NCI-H526 (cell line): ENCODE measurements around the gene VAV2.

Experiments
- DNase-seq, 2 experiments: peaks; one replicate each; lab custom pipeline; 2025; lab: John Stamatoyannopoulos, UW

The VAV2 gene

DNA sequence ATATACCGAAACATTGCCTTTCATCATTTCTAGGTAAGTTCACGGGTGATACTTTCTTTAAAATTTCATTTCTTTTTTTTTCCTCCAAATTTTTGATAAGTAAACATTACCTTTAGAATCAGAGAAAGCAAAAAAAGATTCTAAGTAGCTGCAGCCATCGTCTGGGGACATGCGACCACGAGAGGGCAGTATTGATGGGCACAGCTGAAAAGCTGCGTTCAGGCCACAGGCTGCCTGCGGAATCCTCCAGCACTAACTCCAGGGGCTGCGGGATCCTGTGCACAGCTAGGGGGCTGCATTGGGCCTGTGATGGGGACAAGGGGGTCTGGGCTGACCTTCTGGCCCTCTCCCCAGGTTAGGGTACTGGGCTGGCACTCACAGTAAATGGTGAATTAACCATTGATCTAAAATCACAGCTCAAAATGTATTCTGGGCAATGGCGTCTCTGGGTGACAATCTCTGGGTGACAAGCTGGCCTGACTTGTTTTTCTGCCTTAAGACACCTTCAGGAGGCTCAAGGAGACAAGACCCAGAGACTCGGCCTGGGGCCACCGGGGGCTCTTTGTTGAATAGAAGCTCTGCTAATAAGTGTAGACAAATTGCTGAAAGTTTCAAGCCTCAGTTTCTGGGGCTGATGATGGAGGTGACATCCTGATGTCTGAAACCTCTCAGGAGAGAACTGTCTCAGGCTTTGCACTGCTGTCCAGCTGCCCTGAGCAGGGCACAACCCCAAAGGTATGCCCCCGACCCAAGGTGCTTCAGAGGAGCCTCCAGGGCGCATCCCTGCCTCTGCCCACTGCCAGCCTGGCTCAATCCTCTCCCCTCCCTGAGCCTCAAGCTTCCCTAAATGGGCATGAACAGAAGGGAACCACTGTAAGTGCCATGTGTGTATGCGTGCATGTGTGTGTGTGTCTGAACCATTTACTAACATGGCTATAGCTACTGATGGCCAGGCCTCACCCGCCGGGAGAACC is 209.7 kb downstream of the VAV2 start:
- DNase-seq, result peak in 1 of 2 experiments; percentile 59

DNA sequence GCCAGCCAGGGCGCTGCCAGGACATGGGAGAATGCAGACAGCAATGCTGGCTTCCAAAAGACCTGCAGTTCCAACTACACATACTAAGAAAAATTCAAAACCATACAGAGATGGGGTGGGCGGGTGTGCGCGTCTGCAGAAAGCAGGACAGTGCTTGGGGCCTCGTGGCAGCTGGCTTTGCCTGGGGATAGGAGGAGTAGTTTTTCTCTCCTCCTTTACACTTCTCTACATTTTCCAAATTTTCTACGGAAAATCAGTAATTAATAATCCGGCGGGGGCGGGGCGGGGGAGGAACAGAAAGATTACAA is 210.3 kb downstream of the VAV2 start:
- DNase-seq, result no peak

DNA sequence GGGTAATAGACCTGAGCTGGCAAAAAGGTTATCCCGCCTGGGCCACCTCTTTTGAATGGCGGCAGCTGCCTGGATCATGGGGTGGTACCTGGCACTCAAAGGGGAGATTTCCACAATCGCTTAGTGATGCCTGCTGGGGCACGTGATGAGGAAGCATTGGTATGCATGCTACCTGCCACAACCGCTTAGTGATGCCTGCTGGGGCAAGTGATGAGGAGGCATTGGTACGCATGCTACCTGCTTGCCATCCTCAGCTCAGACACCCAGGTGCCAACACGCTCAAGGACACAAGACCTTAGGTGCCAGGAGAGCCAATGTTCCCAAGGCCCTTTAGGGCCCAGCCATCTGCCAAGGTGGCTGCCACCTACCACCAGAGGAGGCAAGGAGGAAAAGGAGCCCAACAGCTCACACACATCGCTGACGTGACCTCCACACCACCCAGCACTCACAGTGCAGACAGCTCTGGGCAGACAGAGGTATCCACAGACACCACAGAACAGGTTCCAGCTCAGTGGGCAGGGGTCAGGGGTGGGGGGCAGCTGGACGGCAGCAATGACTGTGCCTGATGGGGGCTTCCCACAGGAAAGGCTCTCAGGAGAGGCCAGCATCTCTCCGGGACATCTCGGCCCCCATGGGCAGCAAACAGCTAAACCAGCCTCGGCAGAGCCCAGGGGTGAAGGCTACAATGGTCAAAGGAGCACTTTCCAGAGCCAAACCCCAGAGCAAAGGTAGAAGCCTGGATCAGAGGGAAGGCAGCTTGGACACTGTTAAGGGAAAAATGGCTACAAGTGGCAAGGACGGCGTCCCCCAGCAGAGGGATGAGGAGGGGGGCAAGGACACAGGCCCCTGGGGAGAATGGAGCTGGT is 210.9 kb downstream of the VAV2 start:
- DNase-seq, result no peak

DNA sequence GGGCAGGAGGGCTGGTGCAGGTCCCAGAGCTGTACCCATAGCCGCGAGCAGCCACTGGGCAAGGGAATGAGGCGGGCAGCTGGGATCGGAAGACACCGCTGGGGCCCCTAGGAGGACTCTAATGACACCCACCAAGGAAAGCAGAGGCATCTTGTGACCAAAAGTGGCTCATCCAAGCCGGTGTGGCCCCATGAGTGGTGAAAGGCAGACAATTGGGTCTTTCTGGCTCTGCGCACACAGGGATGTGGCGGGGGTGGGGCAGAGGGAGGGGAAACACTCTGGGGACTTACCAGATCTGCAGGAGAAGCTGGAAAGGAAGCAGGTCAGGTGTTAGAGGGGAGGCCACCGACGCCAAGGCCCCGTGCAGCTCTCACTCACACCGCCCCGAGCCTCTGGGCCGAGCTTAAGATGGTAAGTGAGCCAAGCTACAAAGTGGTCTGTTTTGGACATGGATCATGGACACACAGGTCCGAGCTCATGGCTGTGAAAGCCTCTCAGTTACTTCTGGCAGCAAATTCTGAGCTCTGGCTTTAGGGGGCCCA is 211.6 kb downstream of the VAV2 start:
- DNase-seq, result no peak

DNA sequence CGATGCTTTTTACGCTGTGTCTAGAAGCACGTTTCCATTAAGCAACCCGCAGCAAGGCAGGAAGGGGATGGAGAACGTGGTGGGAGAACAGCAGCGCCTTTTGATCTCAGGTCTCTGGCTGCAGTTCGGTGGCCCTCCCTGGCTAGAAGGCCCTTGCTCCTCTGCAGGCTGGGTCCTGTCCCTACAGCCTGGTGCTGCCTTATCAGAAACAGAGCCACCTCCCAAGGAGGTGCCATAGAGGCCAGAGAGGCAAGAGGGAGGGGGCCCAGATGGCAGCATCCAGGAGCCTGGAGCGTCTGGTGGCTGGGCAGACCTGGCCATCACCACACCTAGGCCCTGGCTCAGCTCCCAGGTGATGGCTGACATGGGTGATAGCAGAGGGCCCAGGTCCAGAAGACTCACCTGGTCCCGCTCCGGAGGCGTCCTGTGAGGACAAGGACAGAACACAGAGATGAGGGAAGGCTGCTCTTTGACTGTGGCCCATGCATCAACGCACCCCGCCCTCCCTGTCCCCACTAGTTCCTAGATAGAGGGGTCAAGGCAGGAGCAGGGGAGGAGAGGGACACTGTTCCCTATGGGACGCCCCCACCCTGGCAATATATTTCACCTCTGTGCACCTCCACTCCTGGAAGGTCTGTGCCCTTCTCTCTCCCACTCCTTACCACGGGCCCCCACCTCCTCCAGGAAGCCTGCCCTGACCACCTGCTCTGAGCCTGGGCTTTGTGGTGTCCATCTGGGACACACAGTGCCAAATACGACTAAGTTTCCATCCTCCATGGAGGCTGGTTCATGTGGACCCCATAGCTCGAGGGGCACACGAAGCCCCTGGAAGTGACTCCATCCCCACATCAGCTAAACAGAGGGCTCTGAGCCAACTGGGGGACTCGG is 212.4 kb downstream of the VAV2 start:
- no peak for DNase-seq

DNA sequence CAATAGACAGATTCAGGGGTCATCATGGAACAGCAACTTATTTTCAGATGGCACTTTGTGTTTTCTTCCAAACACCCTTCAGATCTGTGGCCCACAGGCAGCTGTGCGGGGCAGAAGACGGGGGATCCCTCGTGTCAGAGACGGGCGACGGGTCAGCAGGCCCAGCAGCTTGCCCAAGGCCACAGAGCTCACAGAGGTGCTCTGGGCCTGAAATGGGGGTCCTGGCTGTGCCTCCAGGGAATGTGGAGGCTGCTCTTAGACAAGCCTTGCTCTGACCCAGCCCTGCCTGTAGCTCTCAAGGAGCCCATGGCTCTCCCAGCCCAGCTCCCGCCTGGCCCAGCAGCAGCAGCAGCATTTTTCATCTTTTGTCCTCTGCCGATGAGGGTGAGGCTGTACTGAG is 213.0 kb downstream of the VAV2 start:
- no peak for DNase-seq

DNA sequence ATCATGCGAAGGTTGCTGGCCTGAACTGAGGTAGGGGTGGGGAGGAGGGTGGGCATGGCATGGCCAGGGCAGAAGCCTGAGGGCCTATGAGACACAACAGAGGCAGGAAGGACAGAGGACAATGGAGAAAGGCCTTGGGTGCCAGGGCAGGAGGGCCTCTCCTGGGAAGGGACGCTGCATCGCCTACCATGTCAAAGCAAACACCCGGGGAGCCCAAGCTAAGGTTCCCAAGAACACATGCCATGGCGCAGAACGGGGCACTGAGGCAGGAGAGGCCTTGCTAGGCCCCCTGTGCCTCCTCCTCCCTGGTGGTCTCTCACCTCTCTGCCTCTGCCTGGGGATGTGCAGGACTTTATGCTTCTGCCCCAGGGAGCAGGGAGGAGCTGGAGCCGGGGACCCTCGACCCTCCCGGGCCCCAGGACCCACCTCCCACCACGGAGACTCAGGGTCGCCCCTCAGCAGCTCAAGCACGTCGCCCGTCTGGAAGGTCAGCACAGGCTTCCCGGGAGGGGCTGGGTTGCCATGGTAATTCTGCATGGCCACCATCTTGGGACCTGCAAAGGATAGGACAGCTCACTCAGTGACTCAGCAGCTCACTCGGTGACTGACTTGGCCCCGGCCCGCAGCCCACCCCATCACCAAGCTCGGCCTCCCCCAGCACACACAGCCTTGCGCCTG is 213.6 kb downstream of the VAV2 start:
- no peak for DNase-seq

DNA sequence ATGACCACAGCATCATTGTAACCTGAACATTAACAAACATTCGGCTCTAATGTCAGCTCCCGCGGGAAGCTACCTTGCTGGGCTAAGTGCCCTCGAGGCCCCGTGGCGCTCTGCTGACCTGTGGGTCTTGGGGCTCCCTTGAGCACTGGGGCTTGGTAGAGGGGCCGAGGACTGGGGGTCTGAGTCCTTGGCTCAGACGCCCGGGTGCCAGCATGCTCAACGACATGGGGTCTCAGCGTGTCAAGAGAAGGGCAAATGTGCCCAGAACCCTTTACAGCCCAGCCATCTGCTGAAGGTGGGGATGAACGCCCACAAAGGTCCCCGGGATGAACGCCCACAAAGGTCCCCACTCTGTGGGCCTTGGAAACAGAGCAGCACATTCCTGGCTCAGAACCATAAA is 214.3 kb downstream of the VAV2 start:
- no peak for DNase-seq

DNA sequence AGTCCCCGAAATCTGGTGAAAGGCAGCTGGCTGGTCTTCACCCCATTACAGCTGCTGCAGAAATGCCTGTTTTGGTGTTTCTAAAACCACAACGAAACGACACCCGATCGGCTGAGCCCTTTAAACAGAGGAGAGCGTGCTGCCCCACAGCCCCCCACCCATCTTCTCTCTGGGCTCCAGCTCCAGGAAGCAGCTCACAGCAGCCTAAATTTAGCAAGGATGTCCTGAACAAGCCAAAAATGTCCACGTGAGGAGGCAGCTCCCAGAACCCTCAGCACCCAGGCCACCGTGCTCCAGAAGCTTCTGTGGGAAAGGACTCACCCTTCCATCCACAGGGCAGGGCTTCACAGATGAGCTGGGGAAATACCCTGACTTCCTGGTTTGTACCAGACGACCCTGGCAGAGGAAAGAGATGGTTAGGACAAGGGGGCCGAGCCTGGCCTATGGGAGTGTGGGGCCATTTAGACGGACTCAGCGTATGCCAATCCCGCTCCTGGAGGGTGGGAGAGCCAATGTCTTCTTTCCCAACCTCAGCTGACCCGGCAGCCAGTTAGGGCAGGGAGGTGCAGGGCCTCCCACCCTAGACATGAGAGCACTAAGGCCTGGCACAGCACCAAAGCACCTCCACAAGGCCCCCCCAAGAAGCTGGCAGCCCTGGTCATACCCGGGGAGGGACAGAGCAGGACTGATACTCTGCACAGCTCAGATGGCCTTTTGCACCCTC is 214.9 kb downstream of the VAV2 start:
- no peak for DNase-seq

DNA sequence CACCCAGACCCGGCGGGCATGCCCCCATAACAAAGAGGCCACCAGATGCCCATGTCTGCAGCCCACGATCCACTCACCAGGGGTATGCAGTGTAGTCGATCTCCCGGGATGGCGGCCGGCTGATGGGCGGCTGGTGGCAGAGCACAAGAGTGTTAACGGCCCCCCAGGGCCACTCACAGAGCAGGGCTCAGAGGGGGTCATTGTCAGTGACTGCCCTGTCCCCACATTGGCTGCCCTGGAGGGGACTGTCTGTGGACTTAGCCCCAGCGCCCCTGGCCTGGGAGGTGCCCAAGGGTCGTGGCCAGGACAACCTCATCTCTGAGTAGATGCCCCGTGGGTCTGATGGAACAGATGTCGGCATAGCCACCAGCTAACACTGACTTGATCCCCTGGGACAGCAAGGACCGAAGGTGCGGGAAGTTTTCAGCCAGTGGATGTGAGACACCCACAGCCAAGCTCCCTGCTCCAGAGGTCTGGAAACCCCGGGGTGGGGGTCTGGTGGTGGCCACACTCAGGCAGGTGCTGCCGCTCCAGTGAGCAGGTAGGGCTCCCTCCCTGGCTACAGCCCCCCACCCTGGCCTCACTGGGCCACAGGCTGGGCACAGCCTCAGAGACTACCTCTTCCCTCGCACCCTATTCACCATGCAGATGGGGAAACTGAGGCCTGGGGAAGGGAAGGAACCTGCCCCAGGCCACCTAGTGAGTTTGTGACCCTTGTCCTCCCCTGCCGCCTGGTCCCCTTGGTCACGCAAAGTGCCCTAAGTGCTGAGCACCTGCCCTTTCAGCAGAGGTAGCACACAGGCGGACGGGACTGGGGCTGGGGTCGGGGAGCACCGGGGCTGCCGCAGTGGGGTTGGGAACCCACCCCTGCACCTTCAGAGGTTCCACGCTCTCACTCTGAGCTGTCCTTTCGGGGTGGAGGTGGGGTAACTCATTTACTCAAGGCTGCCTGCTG is 215.9 kb downstream of the VAV2 start:
- DNase-seq, result no peak

DNA sequence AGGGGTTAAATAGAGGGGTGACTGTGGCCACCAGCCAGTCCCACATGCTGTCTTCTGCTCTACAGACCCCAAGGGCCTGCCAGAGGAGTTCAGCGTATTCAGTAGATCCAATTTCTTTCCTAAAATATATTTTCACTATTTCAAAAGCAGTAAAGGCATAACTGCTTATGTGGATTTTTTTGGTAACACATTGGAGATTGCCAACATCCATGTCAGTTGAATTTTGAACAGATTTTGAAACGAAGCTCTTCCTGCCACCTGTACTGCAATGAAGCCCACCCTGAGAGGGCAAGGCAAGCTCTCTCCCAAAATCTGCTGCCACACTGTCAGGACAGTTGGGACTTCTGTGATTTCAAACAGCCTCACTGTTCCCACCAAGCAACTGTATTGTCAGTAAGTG is 216.8 kb downstream of the VAV2 start:
- no peak for DNase-seq

DNA sequence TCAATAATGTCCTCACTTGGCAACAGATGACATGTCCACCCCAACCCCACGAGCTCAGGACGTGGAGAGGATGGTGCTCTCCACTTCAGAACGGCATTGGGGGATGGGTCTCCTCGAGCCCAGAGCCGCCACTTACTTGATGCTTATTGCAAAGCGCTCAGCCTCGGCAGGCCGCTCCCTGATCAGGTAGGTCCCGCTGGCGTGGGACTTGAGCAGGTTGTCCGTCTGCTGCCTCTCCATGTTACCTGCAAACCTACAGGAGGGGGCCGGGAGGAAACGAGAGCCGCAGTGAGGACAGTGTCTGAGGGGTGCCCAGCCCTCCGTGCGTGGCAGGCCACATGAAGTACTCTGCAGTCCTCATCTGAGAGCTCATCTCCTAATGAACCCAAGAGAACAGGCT is 217.3 kb downstream of the VAV2 start:
- DNase-seq, result no peak

DNA sequence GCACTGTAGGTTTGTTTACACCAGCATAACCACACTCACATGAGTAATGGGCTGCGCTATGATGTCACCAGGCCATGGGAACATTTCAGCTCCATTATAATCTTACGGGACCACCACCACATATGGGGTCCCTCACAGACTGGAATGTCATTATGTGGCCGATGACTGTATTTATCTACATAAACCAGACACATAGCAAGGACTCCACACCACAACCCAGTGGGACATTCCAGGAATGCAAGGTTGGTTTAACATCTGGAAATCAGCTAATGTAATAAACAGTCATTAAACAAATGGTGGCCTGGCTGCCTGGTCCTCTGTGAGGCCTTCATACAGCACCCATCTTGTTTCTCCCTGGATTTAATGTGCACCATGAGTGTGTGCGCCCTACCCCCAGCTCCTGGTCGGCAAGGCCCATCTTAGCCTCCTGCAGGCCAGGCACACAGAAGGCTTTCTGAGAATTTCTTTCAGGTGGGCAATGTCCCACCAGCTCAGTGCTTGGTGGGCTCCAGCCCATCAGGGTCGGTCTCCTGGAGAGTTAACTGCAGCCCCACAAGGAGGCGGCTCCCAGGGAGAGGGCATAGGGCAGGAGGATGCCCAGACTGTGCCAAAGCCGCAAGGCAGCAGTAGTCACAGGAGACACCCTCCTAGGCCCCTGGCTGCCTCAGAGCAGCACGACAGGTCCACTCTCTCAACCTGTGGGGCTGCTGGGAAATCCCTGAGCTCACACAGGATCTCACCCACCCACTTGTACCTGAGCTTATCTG is 218.1 kb downstream of the VAV2 start:
- no peak for DNase-seq

DNA sequence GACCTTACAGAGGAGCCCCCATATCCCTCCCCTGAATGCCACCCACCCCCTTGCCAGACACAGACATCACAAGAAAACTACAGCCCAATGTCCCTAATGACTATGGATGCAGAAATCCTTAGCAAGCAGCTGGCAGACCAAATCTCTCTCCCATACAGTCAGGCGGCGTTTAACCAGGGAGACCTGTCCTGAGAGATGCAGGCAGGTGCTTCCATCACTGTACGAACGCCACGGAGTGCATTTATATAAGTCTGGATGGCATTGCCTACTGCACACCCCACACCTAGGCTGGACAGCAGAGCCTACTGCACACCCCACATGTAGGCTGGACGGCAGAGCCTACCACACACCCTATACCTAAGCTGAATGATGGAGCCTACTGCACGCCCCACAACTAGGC is 219.5 kb downstream of the VAV2 start:
- DNase-seq, result no peak

DNA sequence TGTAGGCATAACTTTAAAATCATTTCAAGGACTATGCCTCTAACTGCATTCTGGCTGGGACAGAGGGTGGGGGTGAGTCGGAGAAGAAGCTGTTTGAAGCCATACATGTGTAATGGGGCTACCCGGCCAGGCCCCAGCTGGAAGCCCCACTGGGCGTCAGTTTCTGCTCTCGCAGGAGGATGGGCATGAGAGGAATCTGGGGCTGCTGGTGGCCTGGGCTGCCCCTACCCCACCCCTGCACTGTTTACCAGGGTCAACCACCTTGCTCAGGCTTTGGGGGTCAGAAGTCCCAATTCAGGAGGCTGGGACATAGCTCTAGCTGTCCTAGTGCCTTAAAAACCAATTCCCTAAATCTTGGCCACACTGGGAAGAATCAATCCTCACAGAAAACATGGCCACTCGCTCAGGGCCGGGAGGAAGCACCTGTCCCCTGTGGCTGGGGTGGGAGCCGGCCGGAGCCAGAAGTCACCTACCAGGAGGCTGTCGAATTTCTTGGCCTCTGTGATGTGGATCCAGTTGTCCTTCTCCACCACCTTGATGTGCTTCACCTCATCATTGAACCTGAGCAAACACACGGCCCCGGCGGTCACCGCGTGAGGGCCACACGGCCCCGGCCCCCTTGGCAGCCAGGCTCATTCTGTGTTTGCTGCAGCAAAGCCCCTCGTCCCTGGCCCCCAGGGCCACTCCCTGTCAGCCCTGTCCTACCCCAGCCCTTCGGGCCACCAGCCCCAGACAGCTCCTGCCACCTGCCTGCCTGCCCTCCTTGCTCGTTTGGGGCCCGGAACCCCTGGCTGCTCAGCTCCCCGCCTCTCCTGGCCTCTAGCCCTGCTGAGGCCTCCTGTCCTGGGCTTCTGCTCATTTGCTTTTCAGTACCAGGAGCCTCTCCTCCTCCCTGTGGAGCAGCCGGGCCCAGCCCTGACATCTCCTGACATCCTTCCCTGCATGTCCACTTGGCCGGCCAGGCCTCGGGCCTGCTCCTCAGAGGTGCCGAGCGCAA is 220.3 kb downstream of the VAV2 start:
- no peak for DNase-seq

DNA sequence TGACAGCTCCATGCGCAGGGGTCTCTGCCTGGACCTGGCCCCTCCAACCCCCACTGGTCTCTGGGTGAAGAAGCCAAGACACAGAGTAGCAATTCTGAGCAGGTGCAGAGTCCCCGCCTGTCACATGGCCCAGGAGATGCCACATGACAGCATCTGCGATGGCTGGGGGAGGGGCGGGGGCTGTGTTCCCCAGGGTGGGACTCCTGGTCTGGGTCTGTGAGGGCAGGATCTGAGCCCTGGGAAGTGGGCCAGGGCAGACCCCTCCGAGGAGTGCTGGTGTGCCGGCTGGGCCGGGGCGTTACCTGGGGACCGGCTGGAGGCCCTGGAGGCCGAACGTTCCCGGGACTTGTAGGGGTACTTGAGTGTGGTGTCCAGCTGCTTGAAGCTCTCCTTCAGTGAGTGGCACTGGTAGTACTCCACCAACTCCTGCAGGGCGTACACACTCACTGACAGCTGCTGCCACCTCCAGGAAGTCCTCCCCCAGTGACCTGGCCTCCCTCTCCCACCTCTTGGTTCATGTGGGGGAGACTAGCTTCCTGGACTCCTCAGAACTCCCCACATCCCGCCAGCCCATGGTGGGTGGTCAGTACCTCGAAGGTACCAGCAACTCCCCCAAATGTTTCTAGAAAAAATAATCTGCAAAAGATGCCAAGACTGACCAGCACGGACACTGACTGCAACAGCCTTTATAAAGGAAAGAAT is 221.9 kb downstream of the VAV2 start:
- no peak for DNase-seq
